Endothelial cell of umbilical vein (primary cell): ENCODE data around the gene CALR3. TPM values are rescaled to one million over a fixed set of nuclear protein-coding genes. Genes with fewer than 3 reads are reported as not detected.
A peak's percentile ranks its signal among the peaks of the same experiment; 100 is the strongest.

Experiments used
- BruUV-seq: library from RNA; stranded (reverse); fragments of 400-500 nt; replicated peaks from 2 replicates; lab custom pipeline; 2021; lab: Mats Ljungman, UMichigan
- CTCF ChIA-PET: fragments of 300-600, 350-600 bp; sonication (Branson Sonifier 250); formaldehyde crosslinking; loops from one replicate; lab custom pipeline; 2021; ENCODE audit warnings: antibody characterized with exemption, inconsistent platforms; lab: Charles Lee
- POLR2A ChIA-PET: fragments of 300-600, 350-600 bp; sonication (Branson Sonifier 250); formaldehyde crosslinking; loops from one replicate; lab custom pipeline; 2021; ENCODE audit warnings: antibody characterized with exemption, inconsistent platforms; lab: Charles Lee
- DNase-seq: peaks from one replicate; pipeline ENCODE4 v3.0.0-alpha.2; 2011; ENCODE audit warnings: low read depth, low spot score
- FAIRE-seq: peaks from 2 replicates; lab custom pipeline; 2011; peaks lifted over from hg19 to GRCh38; lab: Jason Lieb, UNC
- H2AFZ ChIP-seq: 2 replicates; pipeline ENCODE4 v1.6.0; 2012; ENCODE audit warnings: low read depth, low read length, control low read depth, inconsistent platforms
- H3K27ac ChIP-seq: 2 replicates; pipeline ENCODE4 v1.5.1; 2011; ENCODE audit warnings: low read depth, mild to moderate bottlenecking, control low read depth, low read length, moderate library complexity; ENCODE audit not compliant: insufficient read depth
- H3K27me3 ChIP-seq, 2 experiments: 2 replicates each; pipeline versions ENCODE4 v1.6.0 to v1.6.1; 2011; ENCODE audit warnings: low read length in 2 of 2, mixed read lengths in 1 of 2; ENCODE audit not compliant: control insufficient read depth in 2 of 2, insufficient read depth in 2 of 2
- H3K36me3 ChIP-seq, 2 experiments: 2 replicates in 1 of 2; 3 replicates in 1 of 2; pipeline ENCODE4 v1.5.1; 2011; ENCODE audit warnings: low read length in 2 of 2, mild to moderate bottlenecking in 1 of 2, moderate library complexity in 1 of 2; ENCODE audit not compliant: control insufficient read depth in 2 of 2, insufficient read depth in 2 of 2; ENCODE audit errors: extremely low read depth in 1 of 2
- H3K4me1 ChIP-seq: 3 replicates; pipeline ENCODE4 v1.5.1; 2011; ENCODE audit warnings: mild to moderate bottlenecking, low read length; ENCODE audit not compliant: control insufficient read depth, insufficient read depth; ENCODE audit errors: extremely low read depth
- H3K4me2 ChIP-seq: 2 replicates; pipeline ENCODE4 v1.6.1; 2011; ENCODE audit warnings: low read length, control low read depth, mixed read lengths; ENCODE audit not compliant: insufficient read depth
- H3K4me3 ChIP-seq, 3 experiments: fragments of 200-600 bp in 1 of 3; sonication (generic), shearing (Covaris generic) in 1 of 3; replicated peaks in 1 of 3; 2 replicates each; pipeline ENCODE4 v1.5.1; 2011 to 2016; ENCODE audit warnings: control low read depth in 3 of 3, low read length in 3 of 3, mild to moderate bottlenecking in 2 of 3, inconsistent platforms in 1 of 3, low read depth in 1 of 3, moderate library complexity in 1 of 3; ENCODE audit not compliant: insufficient read depth in 1 of 3
- H3K79me2 ChIP-seq: 2 replicates; pipeline ENCODE4 v1.6.0; 2012; ENCODE audit warnings: low read length, inconsistent platforms; ENCODE audit not compliant: control insufficient read depth, insufficient read depth
- H3K9ac ChIP-seq: replicated peaks from 2 replicates; pipeline ENCODE3; 2011; ENCODE audit warnings: low read length, control low read depth; ENCODE audit not compliant: insufficient read depth; ENCODE audit errors: extremely low read depth
- H3K9me1 ChIP-seq: replicated peaks from 3 replicates; pipeline ENCODE4 v1.6.0; 2011; ENCODE audit warnings: mild to moderate bottlenecking, low read length; ENCODE audit not compliant: control insufficient read depth, insufficient read depth; ENCODE audit errors: extremely low read depth
- H3K9me3 ChIP-seq: replicated peaks from 2 replicates; pipeline ENCODE4 v1.5.1; 2012; ENCODE audit warnings: low read length, inconsistent platforms; ENCODE audit not compliant: control insufficient read depth, insufficient read depth
- H4K20me1 ChIP-seq: replicated peaks from 2 replicates; pipeline ENCODE3; 2011; ENCODE audit warnings: mild to moderate bottlenecking, low read length; ENCODE audit not compliant: control insufficient read depth, insufficient read depth; ENCODE audit errors: extremely low read depth
- CTCF ChIP-seq, 2 donors: IDR thresholded peaks; 1 replicate in 1 of 2; 2 replicates in 1 of 2; pipeline ENCODE4 v1.5.1; 2011; ENCODE audit warnings: low read length in 2 of 2, mild to moderate bottlenecking in 2 of 2, moderate library complexity in 2 of 2, control low read depth in 1 of 2, inconsistent platforms in 1 of 2, low read depth in 1 of 2; ENCODE audit not compliant: insufficient read depth in 1 of 2; ENCODE audit errors: extremely low read depth in 1 of 2
- EZH2 ChIP-seq: IDR thresholded peaks from 2 replicates; pipeline ENCODE4 v1.6.1; 2012; ENCODE audit warnings: borderline replicate concordance, low read depth, mild to moderate bottlenecking, moderate library complexity, low read length, inconsistent platforms; ENCODE audit not compliant: severe bottlenecking
- FOS ChIP-seq: IDR thresholded peaks from 2 replicates; pipeline ENCODE4 v1.6.1; 2011; ENCODE audit warnings: mild to moderate bottlenecking, low read length, moderate library complexity, borderline replicate concordance; ENCODE audit not compliant: insufficient read depth
- GATA2 ChIP-seq: IDR thresholded peaks from 2 replicates; pipeline ENCODE4 v1.7.0; 2011; ENCODE audit warnings: low read depth, mild to moderate bottlenecking, moderate library complexity, mixed read lengths, low read length; ENCODE audit not compliant: insufficient read length, insufficient read depth
- JUN ChIP-seq: IDR thresholded peaks from 2 replicates; pipeline ENCODE4 v1.6.1; 2011; ENCODE audit warnings: borderline replicate concordance, low read depth; ENCODE audit not compliant: insufficient read length, insufficient read depth
- MYC ChIP-seq: IDR thresholded peaks from one replicate; pipeline ENCODE4 v1.6.1; 2011; ENCODE audit warnings: mild to moderate bottlenecking, low read depth, low read length
- POLR2A ChIP-seq: IDR thresholded peaks from 2 replicates; pipeline ENCODE4 v1.6.1; 2012; ENCODE audit warnings: low read depth, mild to moderate bottlenecking, control low read depth, low read length
- POLR2AphosphoS5 ChIP-seq: IDR thresholded peaks from 2 replicates; pipeline ENCODE4 v1.6.1; 2012; ENCODE audit warnings: low read depth, mild to moderate bottlenecking, control low read depth, low read length, moderate library complexity; ENCODE audit not compliant: insufficient read depth
- dilution Hi-C: fragments of 300-500 bp; cut with MboI; formaldehyde crosslinking; loops from one replicate; pipeline ENCODE4 v1.15.0; 2019; ENCODE audit warnings: low sequenced_read_pairs; ENCODE audit not compliant: extremely low pct_ligation_motif_present
- intact Hi-C: fragments of 100-400 bp; cut with micrococcal nuclease; formaldehyde crosslinking; loops from one replicate; pipeline ENCODE4 v1.10.0; 2022
- polyA plus RNA-seq, 4 experiments: library from polyadenylated mRNA; depleted of rRNA in 3 of 4; stranded (reverse) in 3 of 4; unstranded in 1 of 4; fragments of >200 nt; gene quantifications; 2 replicates each; pipeline versions ENCODE4 v1.2.1 to v1.2.3, GENCODE V29; 2011 to 2012; ENCODE audit warnings: missing spikeins in 1 of 4
- total RNA-seq: library from RNA; stranded (reverse); gene quantifications from 2 replicates; pipeline ENCODE4 v1.2.3, GENCODE V29; 2021
- TF ChIP-seq, protein P1 (sequence below): IDR thresholded peaks from 2 replicates; pipeline ENCODE4 v1.6.1; 2011; ENCODE audit not compliant: insufficient read depth, insufficient read length

The CALR3 gene
- total and polyA plus RNA-seq, 2 donors (not counting 3 experiments of a cell fraction or from before 2014, with no cell fraction given) = not detected

DNA sequence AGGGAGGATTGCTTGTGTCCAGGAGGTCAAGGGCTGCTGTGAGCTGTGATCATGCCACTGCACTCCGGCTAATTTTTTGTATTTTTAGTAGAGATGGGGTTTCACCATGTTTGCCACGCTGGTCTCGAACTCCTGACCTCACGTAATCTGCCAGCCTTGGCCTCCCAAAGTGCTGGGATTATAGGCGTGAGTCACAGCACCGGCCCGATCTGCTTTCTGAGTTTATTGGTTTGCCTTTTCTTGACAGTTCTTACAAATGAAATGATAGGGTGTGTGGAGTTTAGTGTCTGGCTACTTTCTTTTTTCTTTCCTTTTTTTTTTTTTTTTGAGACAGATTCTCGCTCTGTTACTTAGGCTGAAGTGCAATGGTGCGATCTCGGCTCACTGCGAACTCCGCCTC is 1.1 kb upstream of the CALR3 start:
- TF ChIP-seq POLR2AphosphoS5 = no peak
- no peak for TF ChIP-seq POLR2A
- no peak for TF ChIP-seq JUN
- no peak for TF ChIP-seq MYC
- TF ChIP-seq EZH2 = no peak
- no peak for TF ChIP-seq FOS
- TF ChIP-seq, protein P1, sequence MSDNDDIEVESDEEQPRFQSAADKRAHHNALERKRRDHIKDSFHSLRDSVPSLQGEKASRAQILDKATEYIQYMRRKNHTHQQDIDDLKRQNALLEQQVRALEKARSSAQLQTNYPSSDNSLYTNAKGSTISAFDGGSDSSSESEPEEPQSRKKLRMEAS = no peak
- no peak for TF ChIP-seq CTCF (IDR thresholded peaks at IDR 0.05; ENCODE audit: extremely low read depth in 1 of 2, insufficient read depth in 1 of 2, low read depth in 1 of 2, low read length in 2 of 2)
- no peak for TF ChIP-seq GATA2
- DNase-seq (no peak), FAIRE-seq (no peak)
- Histone ChIP-seq H3K27me3 (no peaks in the 10 kb centered on the region), H3K4me2 (peak overlapping the region; percentile 83), H3K9me3 (no peaks in the 10 kb centered on the region), H3K4me3 (peak overlapping the region in 2 of 3 experiments; percentile 80 to 87), H3K27ac (no peak overlapping the region), H3K9me1 (no peaks in the 10 kb centered on the region), H4K20me1 (no peaks in the 10 kb centered on the region), H2AFZ (peak overlapping the region; percentile 98), H3K4me1 (peaks cover 7% of the 10 kb centered on the region), H3K36me3 (no peaks in the 10 kb centered on the region), H3K79me2 (peaks cover 2% of the 10 kb centered on the region), H3K9ac (no peak overlapping the region)
- intact Hi-C loops = loop anchor here (2.0 to 5.0 kb wide), 2 partner anchors 50 to 60 kb away; no protein-coding TSS in a partner anchor
- dilution Hi-C loops = no loop called here
- no TSS peak for BruUV-seq
- ChIA-PET POLR2A (interaction anchor here (0.6 to 1.4 kb wide), 2 partner anchors 163 to 278 kb away, joined by 4 to 5 read pairs; partner anchors contain the start of gene SMIM7), CTCF (interaction anchor here (0.6 to 2.1 kb wide), 3 partner anchors 10 to 55 kb away, joined by 3 to 18 read pairs (median 3); no protein-coding TSS in a partner anchor)
